ENCODE data around the gene SLC38A2.

SLC38A2 gene

GRCh38 chr12:46373301-46374296, 1.0 kb upstream of the SLC38A2 start:
- peak; percentile 79 for DNase-seq

GRCh38 chr12:46371718-46372543, 642 bp downstream of the SLC38A2 start:
- DNase-seq: peak; percentile 50

GRCh38 chr12:46370792-46371717, 1.5 kb downstream of the SLC38A2 start:
- DNase-seq: peak; percentile 85

- DNase-seq: no peak
Measured at GRCh38 chr12:46370380-46370734, 2.2 kb downstream of the SLC38A2 start.

GRCh38 chr12:46369474-46370379, 2.8 kb downstream of the SLC38A2 start:
- no peak for DNase-seq

GRCh38 chr12:46369095-46369473, 3.5 kb downstream of the SLC38A2 start:
- no peak for DNase-seq

GRCh38 chr12:46368684-46369083, 3.9 kb downstream of the SLC38A2 start:
- DNase-seq: no peak

GRCh38 chr12:46368138-46368537, 4.4 kb downstream of the SLC38A2 start:
- DNase-seq: no peak

GRCh38 chr12:46367351-46368029, 5.1 kb downstream of the SLC38A2 start:
- no peak for DNase-seq

GRCh38 chr12:46366771-46367170, 5.8 kb downstream of the SLC38A2 start:
- DNase-seq: no peak

GRCh38 chr12:46365951-46366379, 6.6 kb downstream of the SLC38A2 start:
- DNase-seq: no peak

- no peak for DNase-seq
Measured at GRCh38 chr12:46364777-46365580, 7.6 kb downstream of the SLC38A2 start.

GRCh38 chr12:46364300-46364696, 8.3 kb downstream of the SLC38A2 start:
- DNase-seq: no peak

- no peak for DNase-seq
Measured at GRCh38 chr12:46363582-46364299, 8.8 kb downstream of the SLC38A2 start.

- no peak for DNase-seq
Measured at GRCh38 chr12:46362895-46363581, 9.5 kb downstream of the SLC38A2 start.

GRCh38 chr12:46361667-46362034, 10.9 kb downstream of the SLC38A2 start:
- no peak for DNase-seq

GRCh38 chr12:46360908-46361666, 11.5 kb downstream of the SLC38A2 start:
- no peak for DNase-seq

- no peak for DNase-seq
Measured at GRCh38 chr12:46360370-46360769, 12.2 kb downstream of the SLC38A2 start.
